Fibroblast of lung (primary cell): ENCODE data around the gene PANK4. TPM values are rescaled to one million over a fixed set of nuclear protein-coding genes. Genes with fewer than 3 reads are reported as not detected.

Experiments
- DNase-seq, 2 donors: peaks; one replicate each; pipeline versions ENCODE4 v3.0.0 to v3.0.0-alpha.2; 2010; ENCODE audit warnings: low read depth in 2 of 2
- H2AFZ ChIP-seq: 2 replicates; pipeline ENCODE4 v1.5.1; 2012; ENCODE audit warnings: low read length, control low read depth, inconsistent platforms
- H3K27ac ChIP-seq: 2 replicates; pipeline ENCODE4 v1.5.1; 2011; ENCODE audit warnings: low read length, control low read depth; ENCODE audit not compliant: insufficient read depth
- H3K27me3 ChIP-seq: 2 replicates; pipeline ENCODE4 v1.5.1; 2011; ENCODE audit warnings: mild to moderate bottlenecking, low read length; ENCODE audit not compliant: control insufficient read depth, insufficient read depth
- H3K36me3 ChIP-seq: 2 replicates; pipeline ENCODE4 v1.5.1; 2011; ENCODE audit warnings: low read length; ENCODE audit not compliant: control insufficient read depth, insufficient read depth
- H3K4me1 ChIP-seq: 2 replicates; pipeline ENCODE4 v1.5.1; 2011; ENCODE audit warnings: low read length; ENCODE audit not compliant: control insufficient read depth, insufficient read depth; ENCODE audit errors: extremely low read depth
- H3K4me2 ChIP-seq: 2 replicates; pipeline ENCODE4 v1.5.1; 2011; ENCODE audit warnings: low read length, control low read depth; ENCODE audit not compliant: insufficient read depth; ENCODE audit errors: extremely low read depth
- H3K4me3 ChIP-seq, 4 experiments: fragments of 200-600 bp in 1 of 4; sonication (generic) in 1 of 4; replicated peaks in 1 of 4; 2 replicates each; pipeline ENCODE4 v1.5.1; 2011 to 2016; ENCODE audit warnings: low read length in 4 of 4, low read depth in 3 of 4, mild to moderate bottlenecking in 3 of 4, control low read depth in 2 of 4, inconsistent platforms in 1 of 4, mixed read lengths in 1 of 4; ENCODE audit not compliant: insufficient read depth in 1 of 4; ENCODE audit errors: control extremely low read depth in 1 of 4
- H3K79me2 ChIP-seq: 2 replicates; pipeline ENCODE4 v1.5.1; 2012; ENCODE audit warnings: mild to moderate bottlenecking, low read length, inconsistent platforms; ENCODE audit not compliant: control insufficient read depth, insufficient read depth
- H3K9ac ChIP-seq: 2 replicates; pipeline ENCODE4 v1.5.1; 2011; ENCODE audit warnings: mild to moderate bottlenecking, low read length, control low read depth; ENCODE audit not compliant: insufficient read depth
- H3K9me3 ChIP-seq: 2 replicates; pipeline ENCODE4 v1.5.1; 2012; ENCODE audit warnings: low read depth, low read length; ENCODE audit not compliant: control insufficient read depth, insufficient read depth
- H4K20me1 ChIP-seq: 2 replicates; pipeline ENCODE4 v1.5.1; 2011; ENCODE audit warnings: low read length; ENCODE audit not compliant: control insufficient read depth, insufficient read depth; ENCODE audit errors: extremely low read depth
- CTCF ChIP-seq, 2 donors: IDR thresholded peaks in 1 of 2; conservative IDR thresholded peaks in 1 of 2; 1 replicate in 1 of 2; 2 replicates in 1 of 2; pipeline ENCODE4 v1.5.1; 2011 to 2012; ENCODE audit warnings: low read length in 2 of 2, control low read depth in 1 of 2, inconsistent platforms in 1 of 2, low read depth in 1 of 2, mild to moderate bottlenecking in 1 of 2
- EZH2 ChIP-seq: IDR thresholded peaks from 2 replicates; pipeline ENCODE4 v1.5.1; 2012; ENCODE audit warnings: low read length, control low read depth, mild to moderate bottlenecking; ENCODE audit errors: missing control alignments
- polyA plus RNA-seq, 2 donors: library from polyadenylated mRNA; depleted of rRNA in 1 of 2; stranded (reverse) in 1 of 2; unstranded in 1 of 2; fragments of >200 nt; gene quantifications; 2 replicates each; pipeline ENCODE4 v1.2.1, GENCODE V29; 2011 to 2012; ENCODE audit warnings: missing spikeins in 1 of 2
- total RNA-seq: library from RNA; depleted of rRNA; stranded (reverse); fragments of >200 nt; gene quantifications from 2 replicates; pipeline ENCODE4 v1.2.1, GENCODE V29; 2014

Gene PANK4
- total and polyA plus RNA-seq, 2 donors (not counting 1 experiment from before 2014, with no cell fraction given): 8.5 to 17.0 TPM

- peaks cover 17% of the 10 kb centered on the region for H3K79me2 ChIP-seq
- H4K20me1 ChIP-seq: no peaks in the 10 kb centered on the region
- H3K9me3 ChIP-seq: no peaks in the 10 kb centered on the region
Measured at GRCh38 chr1:2519029-2519685, 7.2 kb downstream of the PANK4 start.

DNA sequence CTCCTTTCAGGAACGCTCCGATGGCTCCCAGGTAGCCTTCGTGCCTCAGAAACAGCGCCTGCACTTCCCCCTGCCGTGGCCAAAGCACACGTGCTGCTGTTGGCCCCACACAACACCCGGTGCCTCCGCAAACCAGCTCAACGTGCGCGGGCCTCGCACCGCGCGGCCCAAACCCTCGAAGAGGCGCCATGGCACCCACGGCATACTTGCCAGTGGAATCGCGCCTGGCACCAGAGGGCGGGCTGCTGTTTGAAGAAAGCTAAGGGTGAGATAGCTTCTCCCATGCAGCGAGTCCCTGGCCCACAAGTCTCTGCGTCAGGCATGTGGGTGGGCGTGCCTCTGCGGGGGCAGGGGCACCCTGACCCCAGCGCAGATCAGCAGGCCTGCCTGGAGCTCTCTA, 7.9 kb downstream of the PANK4 start:
- TF ChIP-seq CTCF (conservative IDR thresholded peaks at IDR 0.05 in 1 of 2, IDR thresholded peaks at IDR 0.05 in 1 of 2; ENCODE audit: low read depth in 1 of 2, low read length in 2 of 2) (no peak), EZH2 (no peak)
- Histone ChIP-seq H3K79me2 (peaks cover 11% of the 10 kb centered on the region), H3K36me3 (peaks cover 30% of the 10 kb centered on the region), H3K27ac (no peak overlapping the region), H4K20me1 (no peaks in the 10 kb centered on the region), H3K4me2 (no peak overlapping the region), H3K9ac (no peak overlapping the region), H3K4me3 (no peak overlapping the region), H3K4me1 (peaks cover 4% of the 10 kb centered on the region), H3K9me3 (no peaks in the 10 kb centered on the region), H3K27me3 (no peaks in the 10 kb centered on the region), H2AFZ (no peak overlapping the region)
- no peak for DNase-seq

More at GRCh38 chr1:2519029-2519685, 7.2 kb downstream of the PANK4 start:
- Histone ChIP-seq H3K4me2 (no peak overlapping the region), H2AFZ (no peak overlapping the region), H3K27me3 (no peaks in the 10 kb centered on the region), H3K27ac (no peak overlapping the region), H3K4me1 (peaks cover 10% of the 10 kb centered on the region), H3K4me3 (no peak overlapping the region), H3K9ac (no peak overlapping the region), H3K36me3 (peaks cover 26% of the 10 kb centered on the region)
- DNase-seq: no peak
- TF ChIP-seq EZH2 (no peak), CTCF (conservative IDR thresholded peaks at IDR 0.05 in 1 of 2, IDR thresholded peaks at IDR 0.05 in 1 of 2; ENCODE audit: low read depth in 1 of 2, low read length in 2 of 2) (no peak)

DNA sequence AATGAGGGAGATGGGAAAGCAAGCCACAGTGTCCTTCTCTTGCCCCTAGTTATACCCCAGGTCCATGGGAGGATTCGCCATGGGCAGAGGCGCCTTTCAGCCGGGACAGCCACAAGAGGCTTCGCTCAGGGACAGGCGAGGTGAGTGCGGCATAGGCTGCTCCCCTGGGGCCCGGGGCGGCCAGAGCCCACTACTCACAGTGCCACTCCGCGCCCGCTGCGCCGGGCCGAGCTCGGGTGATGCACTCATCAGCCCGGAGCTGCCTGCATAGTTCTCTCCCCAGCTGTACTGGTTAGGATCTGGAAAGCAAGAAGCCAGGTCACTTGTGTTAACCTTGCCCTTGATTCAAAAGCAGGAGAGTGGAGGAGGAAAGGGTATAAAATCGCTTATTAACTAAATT, 8.4 kb downstream of the PANK4 start:
- no peak for TF ChIP-seq EZH2
- TF ChIP-seq CTCF (conservative IDR thresholded peaks at IDR 0.05 in 1 of 2, IDR thresholded peaks at IDR 0.05 in 1 of 2; ENCODE audit: low read depth in 1 of 2, low read length in 2 of 2): no peak
- no peak overlapping the region for H3K9ac ChIP-seq
- no peak overlapping the region for H3K4me3 ChIP-seq
- no peak overlapping the region for H2AFZ ChIP-seq
- no peaks in the 10 kb centered on the region for H3K27me3 ChIP-seq
- peaks cover 5% of the 10 kb centered on the region for H3K79me2 ChIP-seq
- H3K4me2 ChIP-seq: no peak overlapping the region
- peaks cover 33% of the 10 kb centered on the region for H3K36me3 ChIP-seq
- H4K20me1 ChIP-seq: no peaks in the 10 kb centered on the region
- H3K9me3 ChIP-seq: no peaks in the 10 kb centered on the region
- DNase-seq: no peak
- H3K27ac ChIP-seq: no peak overlapping the region
- no peaks in the 10 kb centered on the region for H3K4me1 ChIP-seq
